Erythroblast (primary cell): ENCODE data around the gene ATP9A.
"Not testable (repeated sequence)": the region's sequence is repeated elsewhere in the genome, so short reads cannot be mapped to it uniquely, and the experiment has no call there.

Experiments
- DNase-seq, 2 experiments: peaks; one replicate each; lab custom pipeline; 2025; lab: John Stamatoyannopoulos, UW
- GATA1 ChIP-seq: IDR thresholded peaks from 2 replicates; pipeline ENCODE4 v1.6.1; 2011; ENCODE audit warnings: low read depth, mild to moderate bottlenecking, control low read depth, low read length, moderate library complexity
- POLR2A ChIP-seq: IDR thresholded peaks from 2 replicates; pipeline ENCODE4 v1.6.1; 2011; ENCODE audit warnings: mild to moderate bottlenecking, low read length

ATP9A gene

DNA sequence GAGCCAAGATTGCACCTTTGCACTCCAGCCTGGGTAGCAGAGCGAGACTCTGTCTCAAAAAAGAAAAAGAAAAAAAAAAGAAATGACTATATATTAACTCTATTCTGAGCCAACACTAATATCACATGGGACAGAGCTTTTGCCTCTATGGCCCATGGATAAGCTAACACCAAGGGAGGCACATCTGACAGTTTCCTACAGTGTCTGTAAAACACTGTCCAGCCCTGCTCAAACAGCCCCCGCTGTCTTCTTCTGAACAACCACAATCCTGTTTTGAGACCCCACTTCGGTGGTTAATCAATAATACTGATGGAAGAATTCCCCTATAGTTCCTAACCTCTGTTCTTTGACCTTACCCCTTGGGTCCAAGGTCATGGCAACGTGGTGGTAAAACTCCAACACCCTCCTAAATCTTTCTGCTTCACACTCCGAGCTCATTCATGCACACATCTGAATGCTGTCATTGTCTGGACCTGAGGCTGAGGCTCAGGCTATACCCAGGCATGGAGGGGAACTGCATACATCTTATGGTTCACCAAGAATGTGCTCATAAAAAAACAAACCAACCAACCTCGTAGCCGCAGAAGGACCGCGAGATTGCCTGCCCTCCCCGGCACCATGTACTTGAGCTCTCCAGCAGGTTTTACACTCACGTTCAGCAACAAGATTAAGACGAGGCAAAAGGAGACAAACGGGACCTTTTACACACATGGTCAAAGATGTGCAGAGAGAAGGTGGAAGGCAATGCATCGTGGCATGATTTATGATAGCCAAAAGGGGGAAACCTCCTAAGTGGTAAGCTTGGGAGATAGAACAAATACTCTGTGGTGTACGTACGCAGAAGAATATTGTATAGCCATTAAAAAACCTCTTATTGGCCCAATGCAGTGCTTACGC, 120.3 kb downstream of the ATP9A start:
- TF ChIP-seq POLR2A (no peak), GATA1 (no peak)
- DNase-seq = no peak

DNA sequence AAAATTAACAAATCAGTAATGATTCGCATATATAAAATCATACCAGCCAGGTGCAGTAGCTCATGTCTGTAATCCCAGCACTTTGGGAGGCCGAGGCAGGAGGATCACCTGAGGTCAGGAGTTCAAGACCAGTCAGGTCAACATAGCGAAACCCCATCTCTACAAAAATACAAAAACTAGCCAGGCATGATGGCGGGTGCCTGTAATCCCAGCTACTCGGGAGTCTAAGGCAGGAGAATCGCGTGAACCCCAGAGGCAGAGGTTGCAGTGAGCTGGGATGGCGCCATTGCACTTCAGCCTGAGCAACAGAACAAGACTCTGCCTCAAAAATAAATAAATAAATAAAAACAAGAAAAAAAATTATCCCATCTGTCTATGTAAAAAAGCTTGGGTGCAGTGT, 124.4 kb downstream of the ATP9A start:
- not testable (repeated sequence) for DNase-seq

DNA sequence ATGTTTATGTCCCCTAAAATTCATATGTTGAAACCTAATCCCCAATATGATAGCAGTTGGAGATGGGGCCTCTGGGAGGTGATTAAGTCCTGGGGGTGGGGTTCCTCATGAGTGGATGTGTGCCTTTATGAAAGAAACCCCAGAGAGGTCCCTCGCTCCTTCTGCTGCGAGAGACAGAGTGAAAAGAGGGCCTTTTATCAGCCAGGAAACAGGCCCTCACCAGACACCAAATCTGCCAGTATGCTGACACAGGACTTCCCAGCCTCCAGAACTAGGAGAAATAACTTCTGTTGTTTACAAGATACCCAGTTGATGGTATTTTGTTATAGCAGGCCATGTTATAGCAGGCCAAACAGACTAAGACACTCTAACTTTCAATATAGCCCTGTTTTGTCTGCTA, 124.8 kb downstream of the ATP9A start:
- no peak for DNase-seq
- TF ChIP-seq GATA1 = no peak
- TF ChIP-seq POLR2A = no peak

DNA sequence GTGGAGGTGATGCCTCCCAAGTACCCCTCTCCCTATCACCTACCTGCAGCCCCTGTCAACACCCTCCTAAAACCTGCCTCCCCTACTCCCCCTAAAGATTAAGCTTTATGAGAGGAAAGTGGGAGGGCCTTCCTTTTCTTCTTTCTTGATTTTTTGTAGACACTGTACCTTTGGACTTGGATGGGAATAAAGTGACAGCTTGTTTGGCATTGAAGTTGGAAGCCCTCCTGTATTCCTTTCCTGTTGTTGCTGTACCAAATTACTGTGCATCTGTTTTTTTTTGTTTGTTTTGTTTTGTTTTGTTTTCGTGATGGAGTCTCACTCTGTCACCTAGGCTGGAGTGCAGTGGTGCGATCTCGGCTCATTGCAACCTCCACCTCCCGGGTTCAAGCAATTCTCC, 126.3 kb downstream of the ATP9A start:
- TF ChIP-seq POLR2A = no peak
- TF ChIP-seq GATA1 = no peak
- no peak for DNase-seq

DNA sequence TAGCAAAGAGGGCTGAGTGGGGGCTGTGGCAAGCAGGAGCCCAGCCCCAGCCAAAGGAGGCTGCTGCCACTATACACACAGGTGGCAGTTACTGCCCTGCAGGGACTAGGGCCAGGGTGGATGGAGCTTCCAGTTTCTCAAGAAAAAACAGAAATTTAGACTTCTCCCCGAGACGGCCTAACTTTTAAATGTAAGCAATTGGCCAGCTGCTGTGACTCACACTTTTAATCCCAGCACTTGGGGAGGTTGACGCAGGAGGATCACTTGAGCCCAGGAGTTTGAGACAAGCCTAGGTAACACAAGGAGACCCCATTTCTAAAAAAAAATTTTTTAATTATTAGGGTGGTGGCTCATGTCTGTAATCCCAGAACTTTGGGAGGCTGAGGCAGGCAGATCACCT, 127.4 kb downstream of the ATP9A start:
- TF ChIP-seq GATA1 = no peak
- TF ChIP-seq POLR2A = no peak
- no peak for DNase-seq

DNA sequence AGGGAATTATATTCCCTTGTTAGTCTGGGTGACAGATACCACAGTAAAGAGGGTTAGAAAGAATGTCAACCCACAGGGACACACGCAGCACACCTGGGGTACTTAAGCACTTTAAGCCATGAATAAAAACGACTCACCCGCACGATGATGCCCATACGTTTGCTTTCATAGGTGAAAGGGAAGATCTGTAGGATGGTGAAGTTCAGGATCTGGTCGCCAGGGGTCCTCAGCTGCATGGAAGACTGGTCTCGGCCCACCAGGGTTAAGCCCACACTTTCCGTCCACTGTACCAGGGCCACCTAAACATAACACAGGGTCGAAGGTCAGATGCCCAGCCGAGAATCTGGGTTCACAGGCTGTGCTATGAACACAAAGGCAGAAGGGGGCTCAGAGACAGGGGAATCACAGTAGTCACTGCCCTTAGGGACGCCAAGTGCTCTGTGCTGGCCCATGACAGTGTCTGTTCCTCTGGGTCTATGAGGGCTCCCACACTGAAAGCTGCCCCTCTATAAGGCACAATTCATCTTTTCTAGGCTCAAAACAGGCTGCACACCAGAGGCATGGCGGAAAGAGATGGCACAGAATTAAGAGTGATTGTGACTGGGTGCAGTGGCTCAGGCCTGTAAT, 128.9 kb downstream of the ATP9A start:
- no peak for TF ChIP-seq POLR2A
- TF ChIP-seq GATA1 = no peak
- DNase-seq = peak; percentile 59 to 76

DNA sequence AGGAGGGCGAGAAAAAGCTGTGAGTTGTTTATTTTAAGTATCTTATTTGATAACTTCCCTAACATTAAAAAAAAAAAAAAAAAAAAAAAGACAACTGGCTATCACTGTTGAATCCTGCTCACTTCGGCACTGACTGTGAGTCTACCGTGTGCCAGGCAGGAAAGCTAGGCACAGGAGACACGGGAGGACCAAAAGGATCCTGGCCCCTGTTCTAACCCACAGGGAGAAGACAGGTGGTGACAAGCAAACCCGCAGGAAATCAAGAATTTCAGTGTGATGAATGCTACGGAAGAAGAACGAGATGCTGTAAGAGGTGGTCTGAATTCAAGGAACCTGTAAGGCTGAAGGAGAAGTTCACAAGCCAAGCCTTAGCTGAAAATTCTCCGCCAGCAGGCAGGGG, 130.9 kb downstream of the ATP9A start:
- DNase-seq = no peak
- TF ChIP-seq GATA1 = no peak

DNA sequence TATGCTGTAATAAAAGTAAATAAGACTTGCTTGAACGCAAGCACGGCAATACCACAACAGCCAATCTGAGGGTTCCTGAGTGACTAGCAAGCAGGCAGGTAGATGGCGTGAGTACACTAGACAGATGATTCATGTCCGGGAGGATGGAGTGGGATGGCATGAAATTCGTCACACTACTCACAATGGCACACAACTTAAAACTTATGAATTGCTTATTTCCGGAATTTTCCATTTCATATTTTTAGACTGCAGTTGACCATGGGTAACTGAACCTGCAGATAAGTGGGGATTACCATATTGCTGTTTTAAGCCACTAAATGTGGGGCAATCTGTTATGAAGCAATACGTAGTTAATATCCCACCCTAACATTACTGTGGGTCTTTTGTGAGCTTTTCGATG, 132.1 kb downstream of the ATP9A start:
- DNase-seq = no peak
- no peak for TF ChIP-seq GATA1
- TF ChIP-seq POLR2A = no peak

DNA sequence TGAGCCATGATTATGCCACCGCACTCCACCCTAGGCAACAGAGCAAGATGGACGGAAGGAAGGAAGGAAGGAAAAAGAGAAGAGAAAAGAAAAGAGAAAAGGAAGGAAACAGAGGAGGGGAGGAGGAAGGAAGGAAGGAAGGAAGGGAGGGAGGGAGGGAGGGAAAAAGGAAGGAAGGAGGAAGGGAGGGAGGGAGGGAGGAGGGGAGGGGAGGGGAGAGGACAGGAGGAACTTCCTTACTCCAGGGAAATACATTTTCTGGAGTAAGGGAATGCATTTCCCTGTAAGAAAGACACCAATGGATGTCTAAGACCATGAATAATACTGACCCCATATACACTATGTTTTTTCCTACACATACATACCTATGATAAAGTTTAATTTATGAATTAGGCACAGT, 132.5 kb downstream of the ATP9A start:
- DNase-seq = no peak
- TF ChIP-seq POLR2A (no peak), GATA1 (no peak)

DNA sequence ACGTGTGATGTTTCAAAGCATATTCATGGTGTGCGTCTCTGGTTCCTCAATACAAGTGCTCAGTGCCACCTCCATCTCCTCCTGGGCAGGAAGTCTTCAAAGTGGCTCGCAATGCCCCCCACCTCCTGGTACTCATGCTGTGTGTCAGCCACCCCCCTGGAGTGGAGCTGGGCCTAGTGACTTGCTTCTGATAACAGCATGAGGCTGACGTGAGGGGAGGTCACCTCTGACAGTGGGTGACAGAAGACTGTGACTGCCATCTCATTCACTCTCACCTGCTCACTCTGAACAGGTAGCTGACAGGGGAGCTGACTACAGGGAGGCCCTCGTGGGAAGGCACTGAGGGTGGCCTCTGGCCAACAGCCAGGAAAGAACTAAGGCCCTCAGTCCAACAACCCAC, 133.3 kb downstream of the ATP9A start:
- TF ChIP-seq GATA1 (no peak), POLR2A (no peak)
- DNase-seq = no peak

DNA sequence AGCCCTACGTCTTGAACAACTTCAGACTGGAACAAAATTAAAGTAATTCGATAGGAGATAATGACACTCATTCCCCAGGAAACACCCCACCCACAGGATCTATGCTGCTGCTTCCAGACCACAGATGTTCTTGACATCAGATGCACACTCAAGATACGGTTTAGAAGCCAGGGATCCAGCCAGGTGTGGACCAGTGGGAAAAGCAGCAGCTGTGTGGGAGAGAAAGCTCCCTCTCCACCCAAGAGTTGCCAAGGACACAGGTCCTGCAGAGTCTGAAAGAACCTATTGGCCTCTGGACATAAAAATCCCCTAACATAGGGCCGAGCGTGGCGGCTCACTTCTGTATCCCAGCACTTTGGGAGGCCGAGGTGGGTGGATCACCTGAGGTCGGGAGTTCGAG, 133.9 kb downstream of the ATP9A start:
- TF ChIP-seq POLR2A = no peak
- no peak for TF ChIP-seq GATA1
- DNase-seq = no peak

DNA sequence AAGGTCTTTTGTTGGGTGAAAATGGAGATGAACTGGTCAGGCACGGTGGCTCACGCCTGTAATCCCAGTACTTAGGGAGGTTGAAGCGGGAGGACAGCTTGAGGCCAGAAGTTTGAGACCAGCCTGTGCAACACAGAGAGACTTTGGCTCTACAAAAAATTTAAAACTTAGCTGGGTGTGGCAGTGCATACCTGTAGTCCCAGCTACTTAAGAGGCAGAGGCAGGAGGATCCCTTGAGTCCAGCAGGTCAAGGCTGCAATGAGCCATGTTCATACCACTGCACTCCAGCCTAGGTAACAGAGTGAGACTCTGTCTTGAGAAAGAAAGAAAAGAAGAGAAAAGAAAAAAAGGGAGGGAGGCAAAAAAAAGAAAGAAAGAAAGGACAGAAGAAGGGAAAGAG, 134.8 kb downstream of the ATP9A start:
- TF ChIP-seq POLR2A (no peak), GATA1 (no peak)
- DNase-seq = no peak

DNA sequence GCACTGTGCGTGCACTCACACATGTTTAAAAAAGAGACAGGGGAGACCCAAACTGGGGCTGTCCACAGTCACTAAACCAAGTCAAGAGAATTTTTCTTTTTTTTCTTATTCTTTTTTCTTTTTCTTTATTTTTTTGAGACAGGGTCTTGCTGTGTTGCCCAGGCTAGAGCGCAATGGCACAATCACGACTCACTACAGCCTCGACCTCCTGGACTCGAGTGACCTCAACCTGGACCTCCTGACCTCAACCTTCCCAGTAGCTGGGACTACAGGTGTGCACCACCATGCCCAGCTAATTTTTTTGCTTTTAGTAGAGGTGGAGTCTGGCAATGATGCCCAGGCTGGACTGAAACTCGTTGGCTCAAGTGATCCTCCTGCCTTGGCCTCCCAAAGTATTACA, 136.2 kb downstream of the ATP9A start:
- TF ChIP-seq POLR2A = no peak
- no peak for TF ChIP-seq GATA1

DNA sequence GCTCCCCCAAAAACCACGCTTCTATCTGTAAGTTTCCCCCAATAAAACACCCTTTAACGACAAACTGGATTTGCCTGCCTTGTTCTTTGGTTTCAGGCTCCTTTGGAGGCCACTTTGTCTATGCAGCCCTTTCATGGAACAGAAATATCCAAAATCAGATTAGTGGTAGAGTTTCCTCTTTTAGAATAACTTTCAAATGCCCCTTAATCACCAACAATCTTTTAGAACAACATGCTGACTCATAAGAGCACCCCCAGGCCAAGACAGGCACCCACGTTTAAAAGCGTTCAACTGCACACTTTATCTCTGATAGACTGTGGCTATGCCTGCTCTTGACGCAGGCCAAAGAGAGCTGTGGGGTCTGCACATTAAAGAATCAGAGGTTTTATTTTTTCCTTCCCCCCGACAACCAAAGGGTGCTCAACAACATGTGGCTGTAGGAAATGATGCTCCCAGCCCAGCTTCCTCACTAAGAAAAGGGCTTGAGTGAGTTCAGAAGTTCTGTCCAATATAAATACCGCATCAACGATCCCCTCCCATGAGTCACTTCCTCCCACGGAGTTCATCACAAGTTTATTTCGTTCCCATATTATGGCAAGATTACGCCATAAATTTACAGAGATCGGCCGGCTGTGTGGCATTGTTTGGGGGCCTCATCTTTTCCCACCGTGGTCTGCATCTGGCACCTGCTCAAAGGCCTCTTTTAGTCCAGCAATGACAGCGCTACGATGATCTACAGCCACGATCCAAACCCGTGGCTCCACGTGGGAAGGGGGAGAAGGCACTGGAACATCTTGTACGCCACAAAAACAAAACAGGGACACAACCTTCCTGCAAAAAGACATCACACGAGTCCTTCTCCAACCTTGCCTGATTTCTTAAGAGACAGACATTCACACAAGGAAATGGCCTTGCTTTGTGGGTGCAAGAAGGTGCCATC, 136.9 kb downstream of the ATP9A start:
- TF ChIP-seq POLR2A (no peak), GATA1 (no peak)
- no peak for DNase-seq

More for the DNA sequence above, 136.2 kb downstream of the ATP9A start:
- DNase-seq = no peak
